NB4 (cell line): Measurements from ENCODE around the gene VANGL2.

Experiments
- DNase-seq: peaks from one replicate; pipeline ENCODE4 v3.0.0; 2010; ENCODE audit warnings: low read depth
- H3K4me3 ChIP-seq: one replicate; pipeline ENCODE4 v1.5.1; 2011; ENCODE audit warnings: mild to moderate bottlenecking, low read depth, low read length, moderate library complexity
- MAX ChIP-seq: IDR thresholded peaks from 2 replicates; pipeline ENCODE4 v1.6.1; 2011; ENCODE audit warnings: low read depth, low read length
- MYC ChIP-seq: IDR thresholded peaks from 2 replicates; pipeline ENCODE4 v1.6.1; 2011; ENCODE audit warnings: low read depth, low read length
- POLR2A ChIP-seq: IDR thresholded peaks from 2 replicates; pipeline ENCODE4 v1.6.1; 2011; ENCODE audit warnings: mild to moderate bottlenecking; ENCODE audit not compliant: insufficient read length; ENCODE audit errors: extremely low read depth
- TF ChIP-seq, protein P1 (sequence below): IDR thresholded peaks from one replicate; pipeline ENCODE4 v1.5.1; 2012; ENCODE audit warnings: low read depth, low read length

VANGL2 gene

DNA sequence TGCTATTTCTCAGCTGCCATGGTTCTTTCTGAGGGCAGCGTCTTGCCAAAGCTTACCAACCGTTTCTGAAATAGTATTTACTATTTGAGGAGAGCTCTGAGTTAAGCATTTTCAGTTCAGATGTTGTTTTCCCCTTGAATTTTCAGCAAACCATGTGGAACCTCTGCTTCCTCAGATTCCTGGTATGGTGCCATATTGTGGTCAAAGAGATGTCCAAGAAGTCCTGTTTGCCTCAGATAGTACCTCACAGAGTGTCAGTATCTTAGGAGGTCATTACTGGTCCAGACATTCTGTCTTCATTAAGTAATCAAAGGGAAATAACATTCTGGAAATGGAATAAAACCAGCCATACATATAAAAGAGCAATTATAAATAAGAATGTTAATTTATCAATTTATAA, 36.6 kb downstream of the VANGL2 start:
- no peak overlapping the region for H3K4me3 ChIP-seq
- DNase-seq, result no peak
- TF ChIP-seq, protein P1, sequence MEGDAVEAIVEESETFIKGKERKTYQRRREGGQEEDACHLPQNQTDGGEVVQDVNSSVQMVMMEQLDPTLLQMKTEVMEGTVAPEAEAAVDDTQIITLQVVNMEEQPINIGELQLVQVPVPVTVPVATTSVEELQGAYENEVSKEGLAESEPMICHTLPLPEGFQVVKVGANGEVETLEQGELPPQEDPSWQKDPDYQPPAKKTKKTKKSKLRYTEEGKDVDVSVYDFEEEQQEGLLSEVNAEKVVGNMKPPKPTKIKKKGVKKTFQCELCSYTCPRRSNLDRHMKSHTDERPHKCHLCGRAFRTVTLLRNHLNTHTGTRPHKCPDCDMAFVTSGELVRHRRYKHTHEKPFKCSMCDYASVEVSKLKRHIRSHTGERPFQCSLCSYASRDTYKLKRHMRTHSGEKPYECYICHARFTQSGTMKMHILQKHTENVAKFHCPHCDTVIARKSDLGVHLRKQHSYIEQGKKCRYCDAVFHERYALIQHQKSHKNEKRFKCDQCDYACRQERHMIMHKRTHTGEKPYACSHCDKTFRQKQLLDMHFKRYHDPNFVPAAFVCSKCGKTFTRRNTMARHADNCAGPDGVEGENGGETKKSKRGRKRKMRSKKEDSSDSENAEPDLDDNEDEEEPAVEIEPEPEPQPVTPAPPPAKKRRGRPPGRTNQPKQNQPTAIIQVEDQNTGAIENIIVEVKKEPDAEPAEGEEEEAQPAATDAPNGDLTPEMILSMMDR, result no peak
- TF ChIP-seq POLR2A, result no peak
- TF ChIP-seq MAX, result no peak
- no peak for TF ChIP-seq MYC

DNA sequence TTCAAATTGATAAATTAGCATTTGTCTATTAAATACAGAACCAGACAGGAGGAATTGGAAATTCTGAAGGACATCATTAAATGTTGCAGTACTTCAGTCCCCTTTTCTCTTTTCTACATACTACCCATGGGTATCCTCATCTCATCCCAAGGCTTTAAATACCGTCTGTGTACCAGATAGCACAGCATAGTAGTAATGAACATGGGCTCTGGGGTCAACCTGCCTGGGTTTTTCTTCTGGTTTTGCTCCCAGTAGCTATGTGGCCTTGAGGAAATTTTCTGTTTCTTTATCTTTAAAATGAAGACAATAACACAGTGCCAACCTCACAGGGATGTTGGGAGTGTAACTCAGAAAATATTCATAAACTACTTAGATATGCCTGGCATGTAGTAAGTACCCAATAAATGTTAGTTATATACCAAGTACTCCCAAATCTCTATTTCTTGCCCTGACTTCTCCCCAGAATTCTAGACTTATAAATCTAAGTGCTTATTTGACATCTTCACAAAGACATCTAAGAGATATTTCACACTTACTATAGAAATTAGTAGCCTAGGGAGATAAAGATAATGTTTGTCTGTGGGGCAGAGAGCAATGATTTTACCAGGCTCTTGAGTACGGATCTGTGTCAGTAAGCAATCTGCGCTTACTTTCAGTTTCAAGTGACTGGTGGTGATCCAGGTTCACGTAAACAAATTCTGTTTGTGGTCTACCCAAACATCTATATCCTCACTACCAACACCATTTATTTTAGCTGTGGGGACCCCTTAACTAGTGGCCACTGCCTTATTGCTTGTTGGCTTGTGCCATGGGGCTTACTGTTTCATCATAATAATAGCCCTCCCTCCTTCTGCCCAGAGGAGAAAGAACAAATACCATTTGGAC, 37.3 kb downstream of the VANGL2 start:
- DNase-seq, result no peak
- H3K4me3 ChIP-seq, result no peak overlapping the region
- TF ChIP-seq MAX (no peak), POLR2A (no peak), MYC (no peak)
- TF ChIP-seq, protein P1, result no peak

GRCh38 chr1:160438317-160438918, 38.1 kb downstream of the VANGL2 start:
- no peak for TF ChIP-seq MYC
- TF ChIP-seq, protein P1, result no peak
- TF ChIP-seq POLR2A, result no peak
- TF ChIP-seq MAX, result no peak
- no peak for DNase-seq
- no peak overlapping the region for H3K4me3 ChIP-seq

DNA sequence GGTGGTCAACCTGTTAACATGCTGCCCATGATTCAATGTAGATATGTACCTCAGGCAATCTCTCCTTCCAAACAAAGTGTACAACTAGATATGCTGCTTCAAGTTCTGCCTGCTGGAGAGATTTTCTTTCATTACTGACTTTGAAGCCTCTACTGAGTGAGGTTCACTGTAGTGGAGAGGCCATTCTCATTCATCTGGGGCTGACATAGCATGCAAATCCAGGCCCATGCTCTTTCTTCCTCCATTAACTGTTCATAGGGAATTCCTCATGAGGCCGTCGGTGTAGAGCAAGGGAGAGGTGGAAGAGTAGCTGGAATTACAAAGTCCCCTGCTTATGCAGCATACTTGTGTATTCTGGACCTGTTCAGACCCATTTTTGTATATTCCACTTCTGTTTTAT, 38.6 kb downstream of the VANGL2 start:
- DNase-seq, result no peak
- TF ChIP-seq POLR2A, result no peak
- H3K4me3 ChIP-seq, result no peak overlapping the region

DNA sequence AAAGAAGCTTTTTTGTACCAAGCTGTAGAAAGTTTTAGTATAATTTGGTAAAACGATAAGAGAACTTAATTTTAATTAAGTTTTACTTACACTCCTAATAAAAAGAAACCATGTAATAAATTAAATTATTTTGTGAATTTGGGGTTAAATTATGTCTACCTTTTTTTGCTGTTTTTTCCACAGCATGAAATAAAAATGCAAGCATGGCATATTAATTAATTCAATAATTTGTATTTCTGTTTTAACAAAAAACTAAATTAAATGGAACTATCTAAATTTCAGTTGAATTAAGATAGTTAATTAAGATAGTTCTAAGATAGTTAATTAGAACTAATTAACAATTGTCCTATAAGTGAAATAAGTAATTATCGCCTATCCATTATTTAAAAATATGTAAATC, 39.4 kb downstream of the VANGL2 start:
- DNase-seq, result no peak
- TF ChIP-seq POLR2A (no peak), MYC (no peak), MAX (no peak)
- TF ChIP-seq, protein P1, result no peak
- no peak overlapping the region for H3K4me3 ChIP-seq

GRCh38 chr1:160446945-160447600, 46.7 kb downstream of the VANGL2 start:
- DNase-seq, result peak; percentile 41
- TF ChIP-seq POLR2A, result no peak
- H3K4me3 ChIP-seq, result no peak overlapping the region
